ENCODE measurements around the gene MYH8. TPM values are rescaled to one million over a fixed set of nuclear protein-coding genes. Genes with fewer than 3 reads are reported as not detected.

The MYH8 gene
- total and polyA plus RNA-seq, 10 of the 15 experiments (the other 5 are each of a cell fraction or from before 2014, with no cell fraction given): 0.01 to 0.03 TPM; not detected in 8

GRCh38 chr17:10458701-10459100 lies 37.0 kb upstream of the MYH8 start:
- no peaks in the 10 kb centered on the region for H3K4me1 ChIP-seq (ENCODE audit: control insufficient read depth, insufficient read depth, low read length)
- intact Hi-C loops (cut with micrococcal nuclease; ENCODE audit: unreplicated experiment) (no loop called here), in situ Hi-C loops (cut with MboI) (no loop called here)
- no peaks in the 10 kb centered on the region for H3K79me2 ChIP-seq (ENCODE audit: control insufficient read depth, insufficient read depth, low read length)
- no peak overlapping the region for H3K4me3 ChIP-seq
- no peak overlapping the region for H3K27ac ChIP-seq (ENCODE audit: control insufficient read depth, insufficient read depth)
- SMC1A ChIA-PET (ENCODE audit: uncharacterized antibody, unreplicated experiment): no interaction called here
- WGBS (ENCODE audit: insufficient coverage, insufficient replicate concordance, low lambda C conversion rate, missing lambda C conversion rate): 0% methylated on average over 3 of the region's 3 CpGs
- no TSS peak for BruUV-seq (replicated peaks)
- no peaks in the 10 kb centered on the region; a peak in 1 of 4 replicates for H3K27me3 ChIP-seq (replicated peaks in 1 of 2; ENCODE audit: control insufficient read depth in 2 of 2, insufficient read depth in 2 of 2, low read length in 1 of 2)
- no peak overlapping the region for H2AFZ ChIP-seq (ENCODE audit: control insufficient read depth, low read depth, low read length)
- H3K9me3 ChIP-seq (replicated peaks; ENCODE audit: control insufficient read depth, insufficient read depth, low read length): no peaks in the 10 kb centered on the region
- H3K4me2 ChIP-seq (ENCODE audit: control insufficient read depth, insufficient read depth): no peak overlapping the region
- no peak overlapping the region for H3K9ac ChIP-seq (ENCODE audit: control insufficient read depth, insufficient read depth, low read length)
- TF ChIP-seq ZNF24 (IDR thresholded peaks at IDR 0.05) (no peak), CHD2 (IDR thresholded peaks at IDR 0.05; ENCODE audit: borderline replicate concordance, low read depth, low read length) (no peak), HDAC2 (IDR thresholded peaks at IDR 0.05) (no peak), MYC (IDR thresholded peaks at IDR 0.05; ENCODE audit: insufficient read depth, insufficient read length, insufficient replicate concordance, low read length, severe bottlenecking) (no peak), ZNF207 (IDR thresholded peaks at IDR 0.05; ENCODE audit: borderline replicate concordance) (no peak), HCFC1 (IDR thresholded peaks at IDR 0.05; ENCODE audit: low read length) (no peak), ZBED1 (IDR thresholded peaks at IDR 0.05; ENCODE audit: borderline replicate concordance) (no peak), SIN3A (IDR thresholded peaks at IDR 0.05; ENCODE audit: low read depth, low read length) (no peak), IRF3 (IDR thresholded peaks at IDR 0.05) (no peak), CREM (IDR thresholded peaks at IDR 0.05; ENCODE audit: low read depth) (no peak), POLR2A (IDR thresholded peaks at IDR 0.05; ENCODE audit: low read depth, low read length) (no peak), BRCA1 (IDR thresholded peaks at IDR 0.05; ENCODE audit: low read depth, low read length) (no peak), MYB (IDR thresholded peaks at IDR 0.05; ENCODE audit: borderline replicate concordance, low read depth, low read length) (no peak), STAT1 (conservative IDR thresholded peaks at IDR 0.05) (no peak), GATAD2B (conservative IDR thresholded peaks at IDR 0.05; ENCODE audit: low read depth) (no peak), STAT3 (IDR thresholded peaks at IDR 0.05; ENCODE audit: low read depth, low read length) (no peak), FOXK2 (IDR thresholded peaks at IDR 0.05) (no peak), SMAD5 (IDR thresholded peaks at IDR 0.05; ENCODE audit: low read depth) (no peak)
- FAIRE-seq (no peak), ATAC-seq (no peak), DNase-seq (ENCODE audit: low read depth, low spot score) (no peak)
- no peaks in the 10 kb centered on the region for H4K20me1 ChIP-seq (ENCODE audit: control insufficient read depth, insufficient read depth)
- CTCF ChIA-PET: interaction anchor here (0.6 kb wide), 1 partner anchor 136 kb away, joined by 3 read pairs; no protein-coding TSS in a partner anchor
- POLR2A ChIA-PET: no interaction called here
- H3K36me3 ChIP-seq (ENCODE audit: control insufficient read depth in 2 of 2, insufficient read depth in 2 of 2, low read length in 1 of 2): no peaks in the 10 kb centered on the region
- RAD21 ChIA-PET (ENCODE audit: unreplicated experiment): no interaction called here
